ENCODE measurements around the gene RUNX1.

GRCh38 chr21:34887105-34887442 is 162.0 kb downstream of the RUNX1 start:
- TF ChIP-seq CTCF (IDR thresholded peaks at IDR 0.05) (no peak), ZFX (IDR thresholded peaks at IDR 0.05; ENCODE audit: borderline replicate concordance) (no peak)

All from 22Rv1 (cell line).